OCI-LY3 (cell line): Measurements from ENCODE around the gene SGSH.

Experiments used
- H2AFZ ChIP-seq: fragments of 200-600, 300-600 bp; shearing (Covaris generic); 2 replicates; pipeline ENCODE4 v1.6.0; 2014; ENCODE audit warnings: antibody characterized with exemption, low read depth, low read length
- H3K27ac ChIP-seq: fragments of 200-600, 300-600 bp; sonication (generic); 2 replicates; pipeline ENCODE4 v1.5.1; 2014; ENCODE audit warnings: mild to moderate bottlenecking, low read length, moderate library complexity, mixed read lengths
- H3K27me3 ChIP-seq: fragments of 200-600, 300-600 bp; sonication (generic); 2 replicates; pipeline ENCODE4 v1.6.1; 2014; ENCODE audit warnings: low read depth, low read length, mixed read lengths
- H3K36me3 ChIP-seq: fragments of 200-600, 300-600 bp; sonication (generic); replicated peaks from 2 replicates; pipeline ENCODE3; 2014; ENCODE audit warnings: low read depth, low read length, mixed read lengths
- H3K4me1 ChIP-seq: fragments of 300-600, 200-600 bp; sonication (generic); 2 replicates; pipeline ENCODE4 v1.6.1; 2014; ENCODE audit warnings: low read length, mixed read lengths
- H3K4me2 ChIP-seq: fragments of 200-600, 300-600 bp; sonication (generic); 2 replicates; pipeline ENCODE4 v1.6.1; 2014; ENCODE audit warnings: low read length, mixed read lengths
- H3K4me3 ChIP-seq: fragments of 300-600, 200-600 bp; sonication (generic); 2 replicates; pipeline ENCODE4 v1.5.1; 2014; ENCODE audit warnings: antibody characterized with exemption, mild to moderate bottlenecking, low read length, moderate library complexity
- H3K79me2 ChIP-seq: fragments of 300-600, 200-600 bp; shearing (Covaris generic); 2 replicates; pipeline ENCODE4 v1.6.1; 2014; ENCODE audit warnings: mild to moderate bottlenecking, low read length, mixed read lengths
- H3K9ac ChIP-seq: fragments of 300-600, 200-600 bp; shearing (Covaris generic); 2 replicates; pipeline ENCODE4 v1.6.0; 2014; ENCODE audit warnings: mild to moderate bottlenecking, low read length, moderate library complexity
- H3K9me3 ChIP-seq: fragments of 200-600, 300-600 bp; shearing (Covaris generic); 2 replicates; pipeline ENCODE4 v1.6.1; 2014; ENCODE audit warnings: low read length, mixed read lengths; ENCODE audit not compliant: insufficient read depth
- H4K20me1 ChIP-seq: fragments of 200-600, 300-600 bp; sonication (generic); 2 replicates; pipeline ENCODE4 v1.6.1; 2016; ENCODE audit warnings: low read length, mixed read lengths; ENCODE audit not compliant: insufficient read depth
- CTCF ChIP-seq: fragments of 200-600, 300-600 bp; sonication (generic); IDR thresholded peaks from 2 replicates; pipeline ENCODE4 v1.5.1; 2014; ENCODE audit warnings: antibody characterized with exemption, low read length, low read depth
- EZH2phosphoT487 ChIP-seq: fragments of 200-600 bp; shearing (Covaris generic); IDR thresholded peaks from 2 replicates; pipeline ENCODE4 v1.6.1; 2018; ENCODE audit warnings: antibody characterized with exemption, mixed run types, low read depth

The SGSH gene

DNA sequence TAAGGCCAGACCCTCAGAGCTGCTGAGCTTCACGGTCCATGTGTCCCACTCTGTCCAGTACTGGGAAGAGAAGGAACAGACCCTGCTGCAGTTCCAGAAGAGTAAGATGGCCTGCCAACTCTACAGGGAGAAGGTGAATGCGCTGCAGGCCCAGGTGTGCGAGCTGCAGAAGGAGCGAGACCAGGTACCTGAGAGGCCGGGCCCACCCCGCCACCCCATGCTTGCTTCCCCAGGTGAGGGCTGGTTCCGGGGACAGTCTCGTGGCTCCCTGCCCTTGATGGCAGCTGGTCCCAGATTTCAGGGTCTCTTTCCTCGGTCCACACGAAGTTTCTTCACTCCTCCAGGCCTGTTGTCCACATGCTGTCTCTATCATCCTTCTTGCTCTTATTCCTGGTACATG is 29.4 kb downstream of the SGSH start:
- no peaks in the 10 kb centered on the region for H3K36me3 ChIP-seq
- H3K4me2 ChIP-seq, result no peak overlapping the region
- H3K4me3 ChIP-seq, result no peak overlapping the region
- no peak overlapping the region for H2AFZ ChIP-seq
- no peaks in the 10 kb centered on the region for H3K79me2 ChIP-seq
- H3K4me1 ChIP-seq, result no peaks in the 10 kb centered on the region
- no peak overlapping the region for H3K27ac ChIP-seq
- no peaks in the 10 kb centered on the region for H3K27me3 ChIP-seq
- H3K9ac ChIP-seq, result no peak overlapping the region
- no peaks in the 10 kb centered on the region for H3K9me3 ChIP-seq
- no peaks in the 10 kb centered on the region for H4K20me1 ChIP-seq
- no peak for TF ChIP-seq EZH2phosphoT487
- no peak for TF ChIP-seq CTCF

GRCh38 chr17:80189611-80190010 is 30.5 kb downstream of the SGSH start:
- Histone ChIP-seq H3K27ac (no peak overlapping the region), H3K4me3 (no peak overlapping the region), H2AFZ (no peak overlapping the region), H4K20me1 (no peaks in the 10 kb centered on the region), H3K9me3 (no peaks in the 10 kb centered on the region), H3K4me2 (no peak overlapping the region), H3K79me2 (no peaks in the 10 kb centered on the region), H3K36me3 (no peaks in the 10 kb centered on the region), H3K9ac (no peak overlapping the region), H3K27me3 (no peaks in the 10 kb centered on the region), H3K4me1 (no peaks in the 10 kb centered on the region)
- no peak for TF ChIP-seq EZH2phosphoT487
- TF ChIP-seq CTCF, result no peak

DNA sequence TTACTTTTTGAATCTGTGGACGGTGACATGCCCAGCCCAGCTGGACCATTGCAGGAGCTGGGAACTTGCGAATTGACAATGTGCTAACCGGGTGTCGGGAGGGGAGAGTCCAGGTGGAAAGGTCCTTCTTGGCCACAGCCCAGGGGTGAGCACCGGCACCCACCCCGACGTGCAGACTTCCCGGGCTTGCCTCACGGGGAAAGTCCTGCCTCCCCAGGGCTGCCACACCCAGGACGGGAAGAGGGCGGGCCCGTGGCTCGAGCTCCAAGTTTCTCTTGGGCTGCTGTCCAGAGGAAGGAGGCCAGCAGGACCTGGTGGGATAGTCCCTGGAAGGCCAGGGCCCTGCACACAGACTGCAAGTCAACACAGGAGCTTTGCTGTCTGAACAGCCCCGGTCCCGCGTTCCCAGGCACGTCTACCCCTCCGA is 32.6 kb downstream of the SGSH start:
- Histone ChIP-seq H3K9me3 (no peaks in the 10 kb centered on the region), H3K27me3 (no peaks in the 10 kb centered on the region), H3K9ac (no peak overlapping the region), H3K27ac (no peak overlapping the region), H4K20me1 (no peaks in the 10 kb centered on the region), H2AFZ (no peak overlapping the region), H3K4me1 (no peaks in the 10 kb centered on the region), H3K79me2 (no peaks in the 10 kb centered on the region), H3K4me3 (no peak overlapping the region), H3K36me3 (no peaks in the 10 kb centered on the region), H3K4me2 (no peak overlapping the region)
- TF ChIP-seq CTCF, result no peak
- no peak for TF ChIP-seq EZH2phosphoT487

DNA sequence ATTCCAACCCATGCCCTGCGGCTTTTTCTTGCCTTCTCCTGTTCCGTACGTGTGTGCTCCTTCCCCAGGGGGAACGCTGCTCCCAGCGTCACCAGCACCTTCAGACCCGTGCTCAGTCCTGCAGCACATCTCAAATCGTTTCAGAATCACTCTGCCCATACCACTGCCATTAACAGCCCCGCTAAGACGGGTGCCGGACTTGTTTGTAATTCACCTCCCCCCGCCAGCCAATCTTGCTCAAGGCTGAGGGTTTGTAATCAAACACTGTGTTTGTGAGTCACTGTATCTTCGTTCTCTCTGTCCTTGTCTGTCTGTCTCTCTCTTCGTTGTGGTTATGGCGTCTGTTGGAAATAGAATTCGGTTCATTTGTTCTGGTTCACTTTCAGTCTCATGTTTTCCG is 33.0 kb downstream of the SGSH start:
- Histone ChIP-seq H3K36me3 (no peaks in the 10 kb centered on the region), H2AFZ (no peak overlapping the region), H3K9me3 (no peaks in the 10 kb centered on the region), H3K27ac (no peak overlapping the region), H3K4me1 (no peaks in the 10 kb centered on the region), H3K9ac (no peak overlapping the region), H3K4me2 (no peak overlapping the region), H3K4me3 (no peak overlapping the region), H3K79me2 (no peaks in the 10 kb centered on the region), H3K27me3 (no peaks in the 10 kb centered on the region), H4K20me1 (no peaks in the 10 kb centered on the region)
- no peak for TF ChIP-seq CTCF
- TF ChIP-seq EZH2phosphoT487, result no peak
